GM18526 (cell line): ENCODE measurements around the gene LLPH.

Experiments
- POLR2A ChIP-seq: IDR thresholded peaks from 3 replicates; pipeline ENCODE4 v1.6.1; 2011; ENCODE audit not compliant: insufficient read length; ENCODE audit errors: extremely low read depth

Gene LLPH

GRCh38 chr12:66149702-66150398 lies 19.3 kb upstream of the LLPH start:
- TF ChIP-seq POLR2A: no peak

GRCh38 chr12:66144791-66145754 lies 14.5 kb upstream of the LLPH start:
- TF ChIP-seq POLR2A: no peak

GRCh38 chr12:66143868-66144267 lies 13.3 kb upstream of the LLPH start:
- TF ChIP-seq POLR2A: no peak

- TF ChIP-seq POLR2A: no peak
Measured at GRCh38 chr12:66142826-66143225, 12.3 kb upstream of the LLPH start.

GRCh38 chr12:66141299-66141698 lies 10.7 kb upstream of the LLPH start:
- no peak for TF ChIP-seq POLR2A

DNA sequence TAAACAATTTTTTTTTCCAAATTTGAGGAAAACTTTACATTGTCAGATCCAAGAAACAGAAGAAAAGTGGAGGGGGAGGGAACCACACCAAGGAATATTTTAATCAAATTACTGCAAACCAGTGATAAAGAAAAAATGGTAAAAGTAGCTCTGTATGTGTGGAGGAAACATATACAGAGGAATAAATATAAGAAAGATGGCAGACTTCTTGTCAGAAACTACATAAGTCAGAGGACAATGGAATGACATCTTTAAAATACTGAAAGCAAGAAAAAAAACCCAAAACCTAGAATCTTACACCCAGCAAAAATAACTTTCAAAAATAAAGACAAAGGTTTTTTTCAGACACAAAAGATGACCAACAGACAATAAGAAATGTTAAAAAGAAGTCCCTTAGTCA lies 10.2 kb upstream of the LLPH start:
- TF ChIP-seq POLR2A: no peak

DNA sequence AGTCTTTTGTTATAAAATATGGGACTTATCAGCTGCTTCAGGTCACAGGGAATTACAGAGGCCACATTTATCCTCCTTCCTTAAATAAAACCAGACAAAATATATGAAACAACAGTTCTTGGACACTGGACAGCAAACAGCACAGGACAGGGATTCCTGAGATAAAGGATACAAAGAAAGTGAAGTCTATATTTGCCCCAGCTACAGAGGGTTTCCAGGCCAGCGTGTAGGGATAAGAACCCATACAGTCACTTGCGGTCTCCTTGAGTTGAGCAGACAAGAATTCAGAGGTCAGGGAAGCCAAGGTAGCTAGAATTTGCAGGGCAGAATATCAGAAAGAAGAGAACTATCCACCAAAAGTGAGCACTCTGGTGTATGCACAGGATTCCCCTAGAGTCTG lies 8.8 kb upstream of the LLPH start:
- TF ChIP-seq POLR2A: no peak

DNA sequence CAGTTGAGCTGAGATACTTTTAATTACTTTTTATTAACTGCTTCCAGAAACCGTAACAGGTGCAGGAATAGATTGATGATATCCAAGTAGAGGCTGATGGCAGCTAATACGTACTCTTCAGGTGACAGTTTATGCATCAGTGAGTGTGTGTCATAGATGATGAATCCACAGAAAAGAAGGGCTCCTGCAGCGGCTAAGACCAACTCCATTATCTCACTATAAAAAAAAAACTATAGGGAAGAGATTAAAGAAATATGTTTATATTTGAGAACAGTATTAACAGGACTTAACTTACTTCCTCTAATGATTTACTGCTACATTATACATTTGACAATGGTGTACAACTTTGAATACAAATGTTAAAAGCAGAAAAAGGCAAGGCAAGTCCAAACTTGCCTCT lies 7.4 kb upstream of the LLPH start:
- no peak for TF ChIP-seq POLR2A

GRCh38 chr12:66132408-66132807 lies 1.9 kb upstream of the LLPH start:
- TF ChIP-seq POLR2A: no peak

GRCh38 chr12:66131067-66131688 lies 628 bp upstream of the LLPH start:
- no peak for TF ChIP-seq POLR2A

DNA sequence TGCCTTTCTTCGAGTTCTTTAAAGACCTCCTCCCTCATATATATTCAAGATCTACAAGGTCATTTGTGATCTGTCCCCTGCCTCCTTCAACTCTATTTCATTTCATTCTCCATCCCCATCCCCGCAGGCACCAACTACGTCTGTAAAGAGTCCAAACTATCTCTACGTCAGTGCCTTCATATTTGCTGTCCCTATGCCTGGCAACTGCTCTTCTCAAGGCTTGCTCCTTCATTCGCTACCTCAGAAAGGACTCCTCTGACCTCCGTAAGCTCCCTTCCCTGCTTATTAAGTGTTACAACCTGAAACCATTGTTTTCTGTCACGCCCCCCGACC lies 650 bp downstream of the LLPH start:
- TF ChIP-seq POLR2A: no peak

DNA sequence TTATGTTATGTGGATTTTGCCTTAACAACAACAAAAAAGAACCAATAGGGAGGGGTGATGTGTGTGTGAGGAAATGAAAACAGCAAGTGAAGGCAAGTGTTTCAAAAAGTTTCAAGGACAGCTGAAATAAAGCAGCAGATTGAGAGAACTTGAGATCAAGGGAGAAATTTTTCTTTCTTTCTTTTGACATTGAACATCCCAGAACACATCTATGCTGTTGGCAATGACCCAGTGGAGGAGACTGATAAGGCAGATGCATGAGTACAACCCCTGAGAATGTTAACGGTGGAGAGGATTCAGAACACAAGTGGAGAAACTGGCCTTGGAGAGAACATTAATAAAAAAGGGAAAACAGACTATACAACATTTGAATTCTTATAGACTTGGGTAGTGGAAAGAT lies 2.9 kb downstream of the LLPH start:
- TF ChIP-seq POLR2A: no peak

DNA sequence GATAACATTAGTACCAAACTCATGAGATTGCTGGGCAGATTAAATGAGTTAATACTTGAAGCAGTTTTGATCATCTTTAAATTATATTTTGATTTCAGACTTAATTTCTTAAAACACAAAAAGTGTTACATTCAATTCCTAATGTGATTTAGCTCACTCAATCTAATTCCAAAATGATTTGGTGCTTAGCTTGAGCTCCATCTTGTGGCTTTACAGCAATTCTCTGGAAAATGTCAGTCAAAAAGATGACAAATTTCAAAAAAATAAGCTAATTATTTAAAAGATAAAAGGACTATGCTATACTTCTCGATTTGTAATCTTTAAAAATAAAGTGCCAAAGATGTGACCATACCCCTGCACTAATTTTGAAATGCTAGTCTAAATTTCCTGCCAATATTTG lies 10.1 kb downstream of the LLPH start:
- TF ChIP-seq POLR2A: no peak

DNA sequence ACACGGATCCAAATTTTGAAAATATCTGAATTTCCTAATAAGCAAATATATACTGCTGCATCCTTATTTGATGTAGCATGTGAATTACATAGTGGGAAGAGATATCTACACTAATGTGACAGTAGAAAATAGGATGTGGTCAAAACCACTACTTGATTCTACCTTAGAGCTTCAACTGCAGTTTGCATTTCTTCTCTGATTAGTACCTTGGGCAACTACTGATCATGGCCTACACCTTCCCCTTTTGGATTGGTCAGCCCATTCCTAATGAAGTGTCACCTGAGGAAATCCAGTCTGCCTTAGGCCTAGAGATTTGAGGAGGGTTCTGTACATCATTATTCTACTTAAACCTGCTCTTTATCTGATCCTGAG lies 10.7 kb downstream of the LLPH start:
- TF ChIP-seq POLR2A: no peak

DNA sequence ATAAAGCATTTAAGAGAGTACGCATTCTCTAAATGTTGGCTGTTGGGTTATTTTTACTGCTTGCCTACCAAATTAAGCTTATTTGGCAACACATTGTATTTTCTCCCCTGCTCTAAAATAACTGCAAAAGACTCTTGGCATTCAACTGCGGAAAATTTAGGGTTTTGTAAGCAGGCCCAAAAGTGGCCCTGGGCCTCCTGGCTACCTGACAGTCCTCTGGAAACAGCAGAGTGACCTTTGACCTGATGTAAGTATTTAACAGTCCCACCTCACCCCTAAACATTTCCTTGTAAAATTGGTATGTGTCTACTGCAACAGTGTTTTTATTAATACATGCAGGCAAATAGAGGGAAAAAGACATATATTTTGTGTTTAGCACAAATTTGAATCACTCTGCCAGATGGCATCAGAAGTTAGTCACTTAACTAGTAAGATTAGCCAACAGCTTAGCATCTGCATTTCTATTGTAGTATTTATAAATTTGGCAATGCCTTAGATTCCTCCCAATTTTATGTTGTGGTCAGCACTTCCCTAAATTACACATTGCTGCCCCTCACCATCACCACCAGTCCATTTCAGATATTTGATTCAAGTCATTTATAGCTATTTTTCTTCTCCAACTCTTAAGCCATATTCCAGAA lies 11.2 kb downstream of the LLPH start:
- no peak for TF ChIP-seq POLR2A

DNA sequence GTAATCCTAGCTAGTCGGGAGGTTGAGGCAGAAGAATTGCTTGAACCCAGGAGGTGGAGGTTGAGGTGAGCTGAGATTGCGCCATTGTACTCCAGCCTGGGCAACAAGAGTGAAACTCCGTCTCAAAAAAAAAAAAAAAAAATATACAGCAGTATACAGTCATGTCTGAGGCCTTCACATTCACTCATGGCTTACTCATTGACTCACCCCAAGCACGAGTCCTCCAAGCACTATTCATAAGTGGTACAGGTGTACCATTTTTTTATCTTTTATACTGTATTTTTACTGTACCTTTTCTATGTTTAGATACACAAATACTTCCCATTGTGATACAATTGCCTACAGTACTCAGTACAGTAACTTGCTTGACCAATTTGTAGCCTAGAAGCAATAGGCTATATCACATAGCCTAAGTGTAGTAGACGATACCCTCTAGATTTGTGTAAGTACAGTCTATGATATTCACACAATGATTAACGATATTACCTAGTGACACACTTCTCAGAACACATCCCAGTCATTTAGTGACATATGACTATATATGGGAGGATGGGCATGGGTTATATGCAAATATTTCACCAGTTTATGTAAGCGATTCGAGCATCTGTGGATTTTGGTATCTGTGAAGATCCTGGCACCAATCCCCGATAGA lies 12.2 kb downstream of the LLPH start:
- TF ChIP-seq POLR2A: no peak

DNA sequence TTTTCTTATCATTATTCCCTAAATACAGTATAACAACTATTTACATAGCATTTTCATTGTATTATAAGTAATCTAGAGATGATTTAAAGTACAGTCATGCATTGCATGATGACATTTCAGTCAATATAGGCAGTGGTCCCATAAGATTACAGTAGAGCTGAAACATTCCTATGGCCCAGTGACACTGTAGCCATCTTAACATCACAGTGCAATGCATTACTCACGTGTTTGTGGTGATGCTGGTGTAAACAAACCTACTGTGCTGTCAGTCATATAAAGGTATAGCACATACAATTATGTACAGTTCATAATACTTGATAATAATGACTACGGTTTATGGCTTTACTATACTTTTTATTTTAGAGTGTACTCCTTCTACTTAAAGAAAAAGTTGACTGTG lies 13.3 kb downstream of the LLPH start:
- no peak for TF ChIP-seq POLR2A
